Measurements from ENCODE around the gene PAEP.
"Not testable (repeated sequence)": the region's sequence is repeated elsewhere in the genome, so short reads cannot be mapped to it uniquely, and the experiment has no call there.

Gene PAEP

GRCh38 chr9:135561391-135562234 is at the start of gene PAEP:
Gene PAEP, plus strand, starts transcription at chr9:135561756.
- DNase-seq (ENCODE audit: low spot score) = no peak

GRCh38 chr9:135512241-135512603 is 49.3 kb upstream of the PAEP start:
- DNase-seq (ENCODE audit: low spot score) = no peak

GRCh38 chr9:135512904-135513303 is 48.7 kb upstream of the PAEP start:
- DNase-seq (ENCODE audit: low spot score) = no peak

- no peak for DNase-seq (ENCODE audit: low spot score)
Measured at GRCh38 chr9:135513351-135513846, 48.2 kb upstream of the PAEP start.

- DNase-seq (ENCODE audit: low spot score) = not testable (repeated sequence)
Measured at GRCh38 chr9:135513906-135514305, 47.6 kb upstream of the PAEP start.

GRCh38 chr9:135514342-135515082 is 47.0 kb upstream of the PAEP start:
- DNase-seq (ENCODE audit: low spot score) = no peak

- no peak for DNase-seq (ENCODE audit: low spot score)
Measured at GRCh38 chr9:135515083-135515951, 46.2 kb upstream of the PAEP start.

- no peak for DNase-seq (ENCODE audit: low spot score)
Measured at GRCh38 chr9:135516132-135516860, 45.3 kb upstream of the PAEP start.

- no peak for DNase-seq (ENCODE audit: low spot score)
Measured at GRCh38 chr9:135517407-135517822, 44.1 kb upstream of the PAEP start.

- DNase-seq (ENCODE audit: low spot score) = no peak
Measured at GRCh38 chr9:135519179-135519971, 42.2 kb upstream of the PAEP start.

GRCh38 chr9:135520916-135521607 is 40.5 kb upstream of the PAEP start, which contains the start of gene LCN1:
Gene LCN1, plus strand, starts transcription at chr9:135521440. Its CDS starts 58 bp downstream, at chr9:135521498.
- no peak for DNase-seq (ENCODE audit: low spot score)

- DNase-seq (ENCODE audit: low spot score) = no peak
Measured at GRCh38 chr9:135521608-135522095, 39.9 kb upstream of the PAEP start.

GRCh38 chr9:135522137-135522877 is 39.2 kb upstream of the PAEP start:
- DNase-seq (ENCODE audit: low spot score) = no peak

- peak; percentile 39 for DNase-seq (ENCODE audit: low spot score)
Measured at GRCh38 chr9:135522931-135523330, 38.6 kb upstream of the PAEP start.

GRCh38 chr9:135523521-135524129 is 37.9 kb upstream of the PAEP start:
- DNase-seq (ENCODE audit: low spot score) = no peak

- no peak for DNase-seq (ENCODE audit: low spot score)
Measured at GRCh38 chr9:135524130-135524861, 37.3 kb upstream of the PAEP start.

- DNase-seq (ENCODE audit: low spot score) = no peak
Measured at GRCh38 chr9:135525241-135526088, 36.1 kb upstream of the PAEP start.
